Glutamatergic neuron (in vitro differentiated cells): ENCODE data around the gene ENDOD1. TPM values are rescaled to one million over a fixed set of nuclear protein-coding genes. Genes with fewer than 3 reads are reported as not detected.
"Not testable (repeated sequence)": the region's sequence is repeated elsewhere in the genome, so short reads cannot be mapped to it uniquely, and the experiment has no call there.

Experiments
- DNase-seq: peaks from one replicate; pipeline ENCODE4 v3.0.0; 2022
- H3K27ac Mint-ChIP-seq: one replicate; pipeline ENCODE4 v1.8.0; 2020; ENCODE audit warnings: mild to moderate bottlenecking, mixed read lengths, inconsistent platforms; ENCODE audit not compliant: unreplicated experiment
- H3K27me3 Mint-ChIP-seq: one replicate; pipeline ENCODE4 v1.8.0; 2020; ENCODE audit warnings: mild to moderate bottlenecking, moderate library complexity, mixed read lengths, inconsistent platforms; ENCODE audit not compliant: unreplicated experiment
- H3K36me3 Mint-ChIP-seq: one replicate; pipeline ENCODE4 v1.8.0; 2020; ENCODE audit warnings: mild to moderate bottlenecking, mixed read lengths, inconsistent platforms; ENCODE audit not compliant: unreplicated experiment
- H3K4me1 Mint-ChIP-seq: one replicate; pipeline ENCODE4 v1.8.0; 2020; ENCODE audit warnings: mild to moderate bottlenecking, low read depth, mixed read lengths, inconsistent platforms; ENCODE audit not compliant: unreplicated experiment
- H3K4me3 Mint-ChIP-seq: one replicate; pipeline ENCODE4 v1.8.0; 2020; ENCODE audit warnings: mild to moderate bottlenecking, mixed read lengths, inconsistent platforms; ENCODE audit not compliant: unreplicated experiment
- H3K9me3 Mint-ChIP-seq: one replicate; pipeline ENCODE4 v1.8.0; 2020; ENCODE audit warnings: mild to moderate bottlenecking, moderate library complexity, mixed read lengths, inconsistent platforms; ENCODE audit not compliant: unreplicated experiment
- long read RNA-seq: library from polyadenylated mRNA; unstranded; transcript quantifications from one replicate; pipeline ENCODE4 v2.0.0, GENCODE V29; 2020; ENCODE audit not compliant: unreplicated experiment
- total RNA-seq: library from RNA; stranded (reverse); fragmentation: NEBNext Ultra II Directional; extraction: Animal tissue kit (Norgen Biotek cat#: 25700); gene quantifications from one replicate; pipeline ENCODE4 v1.2.1, GENCODE V29; 2021; ENCODE audit not compliant: unreplicated experiment
- TF ChIP-seq, protein P1 (sequence below): fragments of 200-600 bp; sonication (generic); IDR thresholded peaks from one replicate; pipeline ENCODE4 v1.5.0; 2021; ENCODE audit not compliant: partially characterized antibody, unreplicated experiment

Gene ENDOD1
- total RNA-seq, result 1.6 TPM
- long read RNA-seq, partial matches to known transcripts, result 0 of 1 reads
- long read RNA-seq, other reads (novel, unspliced or antisense), result 1 of 1 reads

GRCh38 chr11:95089620-95090542 is at the start of gene ENDOD1:
Gene ENDOD1 (plus strand): TSS chr11:95089846. CDS start chr11:95089928, 82 bp downstream.
- Mint-ChIP-seq H3K27me3 (peaks cover 4% of the 10 kb centered on the region), H3K36me3 (peaks cover 3% of the 10 kb centered on the region), H3K4me3 (peak within 1 kb of the TSS; percentile 88), H3K4me1 (peaks cover 4% of the 10 kb centered on the region), H3K9me3 (peaks cover 8% of the 10 kb centered on the region), H3K27ac (no peak within 1 kb of the TSS)
- TF ChIP-seq, protein P1, sequence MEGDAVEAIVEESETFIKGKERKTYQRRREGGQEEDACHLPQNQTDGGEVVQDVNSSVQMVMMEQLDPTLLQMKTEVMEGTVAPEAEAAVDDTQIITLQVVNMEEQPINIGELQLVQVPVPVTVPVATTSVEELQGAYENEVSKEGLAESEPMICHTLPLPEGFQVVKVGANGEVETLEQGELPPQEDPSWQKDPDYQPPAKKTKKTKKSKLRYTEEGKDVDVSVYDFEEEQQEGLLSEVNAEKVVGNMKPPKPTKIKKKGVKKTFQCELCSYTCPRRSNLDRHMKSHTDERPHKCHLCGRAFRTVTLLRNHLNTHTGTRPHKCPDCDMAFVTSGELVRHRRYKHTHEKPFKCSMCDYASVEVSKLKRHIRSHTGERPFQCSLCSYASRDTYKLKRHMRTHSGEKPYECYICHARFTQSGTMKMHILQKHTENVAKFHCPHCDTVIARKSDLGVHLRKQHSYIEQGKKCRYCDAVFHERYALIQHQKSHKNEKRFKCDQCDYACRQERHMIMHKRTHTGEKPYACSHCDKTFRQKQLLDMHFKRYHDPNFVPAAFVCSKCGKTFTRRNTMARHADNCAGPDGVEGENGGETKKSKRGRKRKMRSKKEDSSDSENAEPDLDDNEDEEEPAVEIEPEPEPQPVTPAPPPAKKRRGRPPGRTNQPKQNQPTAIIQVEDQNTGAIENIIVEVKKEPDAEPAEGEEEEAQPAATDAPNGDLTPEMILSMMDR, result no peak
- DNase-seq, result peak; percentile 82

DNA sequence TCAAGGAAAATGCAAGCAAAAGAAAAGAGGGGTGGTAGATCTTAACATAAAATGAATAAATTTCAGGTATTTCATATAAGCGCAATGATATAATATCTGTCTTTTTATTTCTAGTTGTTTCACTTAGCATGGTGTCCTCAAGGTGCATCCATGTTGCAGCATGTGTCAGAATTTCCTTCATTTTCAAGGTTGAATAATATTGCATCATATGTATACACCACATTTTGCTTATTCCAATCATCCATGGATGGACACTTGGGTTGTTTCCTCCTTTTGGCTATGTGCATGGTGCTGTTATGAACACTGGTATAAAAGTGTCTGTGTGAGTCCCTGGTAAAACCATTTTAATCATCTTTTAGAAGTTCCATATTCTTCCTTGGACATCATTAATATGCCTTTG is 47.4 kb upstream of the ENDOD1 start:
- no peak for DNase-seq
- no peaks in the 10 kb centered on the region for H3K4me1 Mint-ChIP-seq
- no peaks in the 10 kb centered on the region for H3K27me3 Mint-ChIP-seq
- TF ChIP-seq, protein P1, result no peak
- no peak overlapping the region for H3K4me3 Mint-ChIP-seq
- no peak overlapping the region for H3K27ac Mint-ChIP-seq
- peaks cover 2% of the 10 kb centered on the region for H3K9me3 Mint-ChIP-seq
- H3K36me3 Mint-ChIP-seq, result no peaks in the 10 kb centered on the region

DNA sequence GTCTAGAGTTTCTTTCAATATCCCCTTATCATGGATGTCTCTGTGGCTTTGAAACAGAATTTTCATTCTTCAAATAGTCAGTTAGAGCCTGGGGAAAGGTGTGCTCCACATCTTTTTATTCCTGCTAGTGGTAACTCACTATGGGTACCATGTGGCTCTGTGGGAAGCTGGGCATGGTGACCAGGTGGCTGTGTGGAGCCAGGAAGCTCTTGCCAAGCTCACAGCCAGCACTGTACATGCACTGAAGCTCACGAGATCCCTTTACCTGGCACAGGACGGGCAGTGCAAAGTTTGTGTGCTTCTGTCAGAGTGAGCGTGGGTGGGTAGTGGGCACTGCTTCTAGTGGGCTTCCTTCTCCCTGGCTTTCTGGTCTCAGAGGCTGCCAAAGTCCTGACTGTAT is 46.7 kb upstream of the ENDOD1 start:
- DNase-seq, result no peak
- H3K4me3 Mint-ChIP-seq, result no peak overlapping the region
- H3K9me3 Mint-ChIP-seq, result peaks cover 2% of the 10 kb centered on the region
- H3K27ac Mint-ChIP-seq, result no peak overlapping the region
- no peaks in the 10 kb centered on the region for H3K4me1 Mint-ChIP-seq
- no peaks in the 10 kb centered on the region for H3K27me3 Mint-ChIP-seq
- no peaks in the 10 kb centered on the region for H3K36me3 Mint-ChIP-seq
- TF ChIP-seq, protein P1, result no peak

- H3K4me3 Mint-ChIP-seq, result no peak overlapping the region
- TF ChIP-seq, protein P1, result no peak
- H3K27me3 Mint-ChIP-seq, result no peaks in the 10 kb centered on the region
- no peak for DNase-seq
- H3K27ac Mint-ChIP-seq, result no peak overlapping the region
- H3K36me3 Mint-ChIP-seq, result no peaks in the 10 kb centered on the region
- no peaks in the 10 kb centered on the region for H3K9me3 Mint-ChIP-seq
- H3K4me1 Mint-ChIP-seq, result no peaks in the 10 kb centered on the region
Measured at GRCh38 chr11:95044010-95044409, 45.6 kb upstream of the ENDOD1 start.

GRCh38 chr11:95045812-95046211 is 43.8 kb upstream of the ENDOD1 start:
- TF ChIP-seq, protein P1, result no peak
- H3K9me3 Mint-ChIP-seq, result no peaks in the 10 kb centered on the region
- H3K36me3 Mint-ChIP-seq, result no peaks in the 10 kb centered on the region
- H3K27ac Mint-ChIP-seq, result no peak overlapping the region
- no peaks in the 10 kb centered on the region for H3K27me3 Mint-ChIP-seq
- no peak for DNase-seq
- H3K4me1 Mint-ChIP-seq, result no peaks in the 10 kb centered on the region
- no peak overlapping the region for H3K4me3 Mint-ChIP-seq

DNA sequence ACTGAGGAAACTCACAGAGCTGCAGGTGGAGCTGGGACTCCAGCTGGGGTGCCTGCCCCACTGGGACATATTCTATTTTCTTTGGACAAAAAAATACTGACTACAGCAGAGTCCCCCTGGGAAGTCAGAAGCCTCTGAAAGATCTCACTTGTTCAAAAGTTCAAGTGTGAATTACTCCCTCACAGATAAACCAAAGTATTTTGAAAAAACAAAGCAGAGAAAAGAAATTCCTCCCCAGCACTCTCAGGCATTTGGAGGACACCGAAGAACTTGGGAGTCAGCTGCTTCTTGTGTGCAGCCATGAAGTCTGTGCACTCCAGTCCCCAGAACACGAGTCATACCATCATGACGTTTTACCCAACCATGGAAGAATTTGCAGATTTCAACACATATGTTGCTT is 40.5 kb upstream of the ENDOD1 start, which contains the start of gene KDM4F:
KDM4F (plus strand) TSS at position 301 of the 400 bp plus-strand sequence.
- H3K4me3 Mint-ChIP-seq, H3K27ac Mint-ChIP-seq, H3K9me3 Mint-ChIP-seq, H3K36me3 Mint-ChIP-seq, H3K27me3 Mint-ChIP-seq, H3K4me1 Mint-ChIP-seq, DNase-seq: not testable (repeated sequence)
